Parathyroid adenoma (tissue), 2 donors: ENCODE results near the gene LYVE1.

Source experiments
- H2AFZ ChIP-seq: fragments of 300-600 bp; sonication (generic); one replicate; pipeline ENCODE4 v1.7.0; 2017; ENCODE audit warnings: antibody characterized with exemption, mild to moderate bottlenecking
- H3K27ac ChIP-seq: fragments of 300-600 bp; sonication (generic); one replicate; pipeline ENCODE4 v1.7.0; 2017
- H3K27me3 ChIP-seq: fragments of 300-600 bp; sonication (generic); one replicate; pipeline ENCODE4 v1.7.0; 2017; ENCODE audit warnings: low read length; ENCODE audit not compliant: control insufficient read depth, insufficient read depth
- H3K36me3 ChIP-seq: fragments of 300-600 bp; sonication (generic); one replicate; pipeline ENCODE4 v1.7.0; 2017; ENCODE audit warnings: low read length; ENCODE audit not compliant: control insufficient read depth, insufficient read depth
- H3K4me1 ChIP-seq: fragments of 300-600 bp; sonication (generic); one replicate; pipeline ENCODE4 v1.7.0; 2017; ENCODE audit warnings: control low read depth
- H3K4me2 ChIP-seq: fragments of 300-600 bp; sonication (generic); one replicate; pipeline ENCODE4 v1.7.0; 2017; ENCODE audit warnings: low read length
- H3K4me3 ChIP-seq: fragments of 300-600 bp; sonication (generic); one replicate; pipeline ENCODE4 v1.7.0; 2017; ENCODE audit warnings: low read depth, low read length
- H3K79me2 ChIP-seq: fragments of 300-600 bp; sonication (generic); one replicate; pipeline ENCODE4 v1.7.0; 2017; ENCODE audit warnings: control low read depth
- H3K9ac ChIP-seq: fragments of 300-600 bp; sonication (generic); one replicate; pipeline ENCODE4 v1.7.0; 2017; ENCODE audit warnings: mild to moderate bottlenecking
- H3K9me3 ChIP-seq: fragments of 300-600 bp; sonication (generic); one replicate; pipeline ENCODE4 v1.7.0; 2017; ENCODE audit warnings: low read length; ENCODE audit not compliant: control insufficient read depth
- TF ChIP-seq, protein P1 (sequence below): fragments of 300-600 bp; sonication (generic); IDR thresholded peaks from one replicate; pipeline ENCODE4 v1.7.0; 2017; ENCODE audit warnings: antibody characterized with exemption, mild to moderate bottlenecking
- donor health status: primary hyperparathyroidism.

Gene LYVE1

DNA sequence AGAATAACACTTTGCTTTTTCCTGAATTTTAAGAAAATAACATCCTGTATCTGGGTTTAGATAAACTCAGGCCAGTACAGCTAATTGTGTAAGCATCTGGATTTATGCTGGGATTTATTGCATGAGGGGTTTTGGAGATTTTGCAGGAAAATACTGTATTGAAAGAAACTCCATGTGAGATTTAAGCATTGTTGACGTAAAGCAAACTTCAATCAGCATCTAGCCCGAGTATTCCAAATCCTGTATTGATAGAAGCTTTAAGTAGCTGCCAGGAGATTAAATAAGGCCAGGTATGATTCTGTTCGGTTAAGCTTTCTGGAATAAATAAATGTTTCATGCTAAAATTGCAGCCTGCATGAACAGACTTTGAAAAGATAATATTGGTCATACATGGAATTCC is 36.3 kb upstream of the LYVE1 start:
- H3K9me3 ChIP-seq: no peaks in the 10 kb centered on the region
- H3K4me3 ChIP-seq: no peak overlapping the region
- H3K79me2 ChIP-seq: no peaks in the 10 kb centered on the region
- H3K4me2 ChIP-seq: no peak overlapping the region
- H2AFZ ChIP-seq: no peak overlapping the region
- no peak overlapping the region for H3K9ac ChIP-seq
- TF ChIP-seq, protein P1, sequence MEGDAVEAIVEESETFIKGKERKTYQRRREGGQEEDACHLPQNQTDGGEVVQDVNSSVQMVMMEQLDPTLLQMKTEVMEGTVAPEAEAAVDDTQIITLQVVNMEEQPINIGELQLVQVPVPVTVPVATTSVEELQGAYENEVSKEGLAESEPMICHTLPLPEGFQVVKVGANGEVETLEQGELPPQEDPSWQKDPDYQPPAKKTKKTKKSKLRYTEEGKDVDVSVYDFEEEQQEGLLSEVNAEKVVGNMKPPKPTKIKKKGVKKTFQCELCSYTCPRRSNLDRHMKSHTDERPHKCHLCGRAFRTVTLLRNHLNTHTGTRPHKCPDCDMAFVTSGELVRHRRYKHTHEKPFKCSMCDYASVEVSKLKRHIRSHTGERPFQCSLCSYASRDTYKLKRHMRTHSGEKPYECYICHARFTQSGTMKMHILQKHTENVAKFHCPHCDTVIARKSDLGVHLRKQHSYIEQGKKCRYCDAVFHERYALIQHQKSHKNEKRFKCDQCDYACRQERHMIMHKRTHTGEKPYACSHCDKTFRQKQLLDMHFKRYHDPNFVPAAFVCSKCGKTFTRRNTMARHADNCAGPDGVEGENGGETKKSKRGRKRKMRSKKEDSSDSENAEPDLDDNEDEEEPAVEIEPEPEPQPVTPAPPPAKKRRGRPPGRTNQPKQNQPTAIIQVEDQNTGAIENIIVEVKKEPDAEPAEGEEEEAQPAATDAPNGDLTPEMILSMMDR: no peak
- H3K27me3 ChIP-seq: no peaks in the 10 kb centered on the region
- peaks cover 3% of the 10 kb centered on the region for H3K4me1 ChIP-seq
- no peak overlapping the region for H3K27ac ChIP-seq
- H3K36me3 ChIP-seq: no peaks in the 10 kb centered on the region

DNA sequence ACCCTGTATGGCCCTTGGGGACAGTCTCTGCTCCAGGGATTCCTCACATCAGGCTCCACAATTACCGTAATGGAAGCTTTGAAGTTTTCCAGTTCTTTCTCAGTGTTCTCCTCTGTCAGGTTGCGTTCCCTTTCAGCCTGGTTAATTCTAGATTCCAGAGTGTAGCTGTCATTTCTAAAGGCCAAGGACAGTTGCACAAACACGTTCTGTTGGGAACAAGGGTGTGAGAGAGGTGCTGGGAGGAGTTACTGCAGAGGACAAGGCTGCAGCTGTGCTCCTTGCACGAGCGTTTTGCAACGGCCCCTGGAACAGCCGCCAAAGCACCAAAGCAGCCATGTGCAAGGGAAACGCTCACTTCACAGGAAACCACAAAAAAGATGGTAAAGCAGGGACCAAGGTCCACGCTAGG is 35.9 kb upstream of the LYVE1 start:
- Histone ChIP-seq H3K27me3 (no peaks in the 10 kb centered on the region), H3K79me2 (no peaks in the 10 kb centered on the region), H3K27ac (no peak overlapping the region), H3K4me1 (peaks cover 3% of the 10 kb centered on the region), H3K4me3 (no peak overlapping the region), H3K36me3 (no peaks in the 10 kb centered on the region), H3K4me2 (no peak overlapping the region), H2AFZ (no peak overlapping the region), H3K9ac (no peak overlapping the region), H3K9me3 (no peaks in the 10 kb centered on the region)
- TF ChIP-seq, protein P1: no peak

DNA sequence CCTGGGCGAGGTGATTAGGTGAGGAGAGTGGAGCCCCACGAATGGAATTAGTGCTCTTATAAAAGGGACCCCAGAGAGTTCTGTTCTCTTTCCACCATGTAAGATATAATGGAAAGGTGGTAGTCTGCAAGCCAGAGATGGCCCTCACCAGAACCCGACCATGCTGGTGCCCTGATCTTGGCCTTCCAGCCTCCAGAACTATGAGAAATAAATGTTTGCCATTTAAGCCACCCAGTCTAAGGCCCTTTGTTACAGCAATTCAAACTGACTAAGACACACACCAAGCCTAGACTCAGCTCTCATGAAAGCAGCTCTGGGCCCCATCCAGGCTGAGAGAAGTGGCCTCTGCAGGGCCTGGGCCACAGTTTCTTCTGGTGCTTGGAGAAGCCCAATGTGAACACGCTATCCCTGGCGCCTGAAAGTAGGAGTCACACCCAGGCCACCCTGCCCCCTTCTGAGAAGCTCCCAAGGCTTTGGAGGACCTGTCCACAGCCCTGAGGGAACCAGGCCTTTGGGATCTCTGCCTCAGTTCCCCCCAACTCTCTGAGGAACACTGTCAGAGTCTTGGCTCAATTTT is 35.3 kb upstream of the LYVE1 start:
- no peak overlapping the region for H3K9ac ChIP-seq
- no peak overlapping the region for H3K4me3 ChIP-seq
- no peaks in the 10 kb centered on the region for H3K79me2 ChIP-seq
- H3K27me3 ChIP-seq: no peaks in the 10 kb centered on the region
- peaks cover 3% of the 10 kb centered on the region for H3K4me1 ChIP-seq
- H3K27ac ChIP-seq: no peak overlapping the region
- H3K4me2 ChIP-seq: no peak overlapping the region
- H3K36me3 ChIP-seq: no peaks in the 10 kb centered on the region
- H2AFZ ChIP-seq: no peak overlapping the region
- TF ChIP-seq, protein P1: no peak
- no peaks in the 10 kb centered on the region for H3K9me3 ChIP-seq

DNA sequence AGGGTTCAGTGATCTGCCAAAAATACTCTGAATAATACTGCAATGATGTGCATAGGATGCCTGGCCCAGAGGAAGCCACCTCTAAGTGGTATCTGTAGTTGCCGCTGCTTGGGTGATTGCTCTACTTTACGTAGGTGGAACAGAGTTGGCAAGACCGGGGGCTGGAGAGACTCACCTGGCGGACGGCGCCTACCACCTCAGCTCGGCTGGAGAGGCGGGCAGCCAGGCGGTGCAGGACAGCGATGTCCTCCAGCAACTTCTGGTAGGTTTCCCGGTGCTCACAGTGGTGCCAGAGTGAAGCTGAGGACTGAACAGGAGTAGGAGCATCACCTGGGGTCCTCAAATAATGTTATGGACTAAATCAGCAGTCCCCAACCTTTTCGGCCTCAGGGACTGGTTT is 34.5 kb upstream of the LYVE1 start:
- Histone ChIP-seq H3K27me3 (no peaks in the 10 kb centered on the region), H3K27ac (no peak overlapping the region), H3K36me3 (no peaks in the 10 kb centered on the region), H2AFZ (no peak overlapping the region), H3K4me3 (no peak overlapping the region), H3K4me1 (peaks cover 3% of the 10 kb centered on the region), H3K79me2 (no peaks in the 10 kb centered on the region), H3K4me2 (no peak overlapping the region), H3K9me3 (no peaks in the 10 kb centered on the region), H3K9ac (no peak overlapping the region)
- TF ChIP-seq, protein P1: no peak

DNA sequence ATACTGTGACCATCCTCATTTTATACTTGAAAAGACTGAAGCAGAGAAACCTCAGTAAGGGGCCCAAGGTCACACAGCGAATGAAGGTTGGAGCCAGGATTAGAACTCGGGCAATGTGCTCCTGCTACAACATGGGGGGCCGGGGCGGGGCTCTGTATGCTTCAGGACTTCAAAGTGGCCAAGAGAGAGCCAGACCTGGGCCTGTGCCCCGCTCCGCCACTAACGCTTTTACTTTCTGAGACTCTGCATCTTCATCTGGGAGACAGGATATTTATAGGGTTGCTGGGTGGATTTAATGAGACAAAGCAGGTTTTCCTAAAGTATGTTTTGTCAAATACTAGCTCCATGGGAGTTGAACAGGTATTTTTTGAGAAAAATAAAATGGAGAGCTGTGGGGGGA is 33.9 kb upstream of the LYVE1 start:
- Histone ChIP-seq H3K9ac (no peak overlapping the region), H3K79me2 (no peaks in the 10 kb centered on the region), H3K27me3 (no peaks in the 10 kb centered on the region), H3K4me2 (no peak overlapping the region), H3K4me1 (peaks cover 3% of the 10 kb centered on the region), H3K4me3 (no peak overlapping the region), H3K9me3 (no peaks in the 10 kb centered on the region), H3K27ac (no peak overlapping the region), H3K36me3 (no peaks in the 10 kb centered on the region), H2AFZ (no peak overlapping the region)
- TF ChIP-seq, protein P1: no peak
